Measurements from ENCODE around the gene ZNF730. TPM values are rescaled to one million over a fixed set of nuclear protein-coding genes. Genes with fewer than 3 reads are reported as not detected.

ZNF730 gene
- 0.43 and 0.46 TPM in 2 replicates for total RNA-seq

DNA sequence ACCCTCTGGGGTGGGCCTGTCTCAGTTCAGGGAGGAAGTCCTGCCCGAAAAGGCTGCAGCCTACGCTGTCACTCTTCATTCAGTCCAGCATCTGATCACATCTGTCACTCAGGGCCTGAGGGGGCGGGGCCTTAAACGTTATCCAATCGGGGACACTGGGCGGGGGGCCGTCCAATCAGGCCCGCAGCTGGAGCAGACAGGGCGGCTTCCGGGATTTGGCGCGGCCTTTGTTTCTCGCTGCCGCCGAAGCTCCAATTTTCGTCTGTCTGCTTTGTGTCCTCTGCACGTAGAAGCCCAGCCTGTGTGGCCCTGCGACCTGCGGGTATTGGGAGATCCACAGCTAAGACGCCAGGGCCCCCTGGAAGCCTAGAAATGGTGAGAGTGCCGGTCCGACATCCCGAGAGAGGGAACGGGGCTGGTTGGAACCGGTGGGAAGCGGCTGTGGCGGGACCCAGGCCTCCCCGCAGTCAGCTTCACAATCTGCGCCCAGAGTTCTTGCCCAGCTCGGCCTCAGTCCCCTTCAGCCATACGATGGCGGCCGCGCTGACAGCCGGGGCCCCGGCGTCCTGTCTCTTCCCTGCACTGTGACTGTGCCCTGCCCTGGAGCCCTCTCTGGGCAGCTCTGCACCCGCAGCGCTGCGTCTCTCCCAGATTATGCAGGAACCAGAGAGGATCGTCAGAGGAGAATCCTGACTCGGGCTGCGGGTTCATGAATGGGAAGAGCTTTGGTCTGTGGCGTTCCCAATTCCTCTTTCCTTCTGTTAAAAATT lies at the start of gene ZNF730:
TSS of gene ZNF730 (plus strand) at position 224 of the 770 bp plus-strand sequence. CDS start at position 373, 149 bp downstream.

Other genes with a start within 250 kb of the ZNF730 start
- under 0.01 and 0.28 TPM in 2 replicates for gene ZNF728, start 113.8 kb upstream of the ZNF730 start, total RNA-seq
- 1.4 and 1.6 TPM in 2 replicates for gene ZNF724, start 133.4 kb downstream of the ZNF730 start, total RNA-seq

All from smooth muscle cell of bladder (primary cell).